DND-41 (cell line): Measurements from ENCODE around the gene TLK1.

Experiments
- CTCF ChIP-seq: IDR thresholded peaks from 2 replicates; pipeline ENCODE4 v1.5.1; 2012; ENCODE audit warnings: borderline replicate concordance, low read length, moderate library complexity, mild to moderate bottlenecking; ENCODE audit not compliant: poor library complexity, severe bottlenecking; ENCODE audit errors: extremely low read depth
- EZH2 ChIP-seq: IDR thresholded peaks from 3 replicates; pipeline ENCODE4 v1.6.1; 2012; ENCODE audit warnings: borderline replicate concordance, low read depth, mild to moderate bottlenecking, moderate library complexity, low read length, inconsistent platforms; ENCODE audit not compliant: severe bottlenecking

- TF ChIP-seq CTCF (no peak), EZH2 (no peak)
Observed at GRCh38 chr2:171016125-171016524, 144.6 kb downstream of the TLK1 start.
